Activated CD4-positive, alpha-beta T cell treated with anti-CD3 and anti-CD28 coated beads, Interleukin-2, Interleukin-6, amounts not matched to agents 100 ng/mL and 50 ng/mL, durations not matched to agents 16 hours and 8 hours (primary cell): ENCODE results near the gene FAM170B.

ENCODE experiments used
- DNase-seq: peaks from one replicate; pipeline ENCODE4 v3.0.0-alpha.2; 2020

The FAM170B gene

GRCh38 chr10:49096890-49097445 lies 36.9 kb downstream of the FAM170B start:
- DNase-seq, result no peak

GRCh38 chr10:49094646-49095045 lies 39.2 kb downstream of the FAM170B start:
- DNase-seq, result no peak

GRCh38 chr10:49093922-49094321 lies 39.9 kb downstream of the FAM170B start:
- DNase-seq, result no peak

- no peak for DNase-seq
Observed at GRCh38 chr10:49092477-49092876, 41.3 kb downstream of the FAM170B start.

GRCh38 chr10:49091450-49092210 lies 42.2 kb downstream of the FAM170B start:
- no peak for DNase-seq

GRCh38 chr10:49090696-49091380 lies 43.0 kb downstream of the FAM170B start:
- DNase-seq, result no peak

GRCh38 chr10:49090189-49090575 lies 43.6 kb downstream of the FAM170B start:
- no peak for DNase-seq

- no peak for DNase-seq
Observed at GRCh38 chr10:49089557-49090188, 44.1 kb downstream of the FAM170B start.

GRCh38 chr10:49089152-49089551 lies 44.7 kb downstream of the FAM170B start:
- no peak for DNase-seq

GRCh38 chr10:49086889-49087288 lies 46.9 kb downstream of the FAM170B start:
- DNase-seq, result no peak

GRCh38 chr10:49083261-49083660 lies 50.6 kb downstream of the FAM170B start:
- DNase-seq, result no peak

GRCh38 chr10:49082766-49083165 lies 51.1 kb downstream of the FAM170B start:
- DNase-seq, result no peak

- DNase-seq, result no peak
Observed at GRCh38 chr10:49081547-49082275, 52.1 kb downstream of the FAM170B start.
